NCI-H2029 treated with DMSO at 0.1 percent for 48 hours (cell line): ENCODE data around the gene TGFBR3L.

Experiments used
- DNase-seq: peaks from one replicate; lab custom pipeline; 2025; lab: John Stamatoyannopoulos, UW

Gene TGFBR3L

GRCh38 chr19:7904074-7905020, 10.3 kb upstream of the TGFBR3L start:
- DNase-seq: no peak

DNA sequence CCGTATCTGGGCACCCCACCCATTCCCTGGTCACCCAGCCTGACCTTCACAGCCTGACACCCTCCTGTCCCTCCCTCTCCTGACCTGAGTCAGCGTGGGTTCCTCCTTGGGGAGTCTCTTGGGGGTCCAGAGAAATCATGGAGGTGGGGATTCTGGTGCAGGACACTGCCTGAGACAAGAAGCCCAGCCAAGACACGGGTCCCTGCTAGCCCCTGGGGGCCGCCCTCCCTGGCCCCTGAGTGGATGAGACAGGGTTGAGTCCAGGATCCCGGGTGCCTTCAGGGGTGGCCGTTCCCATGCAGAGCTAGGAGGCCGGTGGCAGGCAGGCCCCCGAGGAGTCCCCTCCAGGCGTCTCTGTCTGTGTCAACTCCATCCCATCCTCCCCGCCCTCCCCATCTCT, 9.4 kb upstream of the TGFBR3L start:
- no peak for DNase-seq

GRCh38 chr19:7905859-7906258, 8.8 kb upstream of the TGFBR3L start:
- no peak for DNase-seq

DNA sequence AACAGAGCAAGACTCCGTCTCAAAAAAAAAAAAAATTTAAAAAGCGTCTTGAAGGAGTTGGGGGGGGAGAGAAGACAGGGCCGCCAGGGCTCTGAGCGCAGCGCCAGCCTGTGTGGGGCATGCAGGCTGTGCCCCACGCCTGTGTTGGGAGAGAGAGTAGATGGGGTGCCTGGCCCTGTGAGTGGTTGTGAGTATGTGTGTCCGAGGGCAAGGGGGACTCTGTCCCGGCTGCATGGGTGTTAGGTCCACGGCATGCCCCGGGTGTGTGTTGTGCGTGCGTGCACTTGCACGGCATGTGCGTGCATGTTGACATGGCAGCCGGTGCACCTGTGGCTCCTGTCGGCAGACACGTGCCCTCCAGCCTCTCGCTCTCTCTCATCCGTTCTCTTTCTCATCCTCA, 7.5 kb upstream of the TGFBR3L start:
- no peak for DNase-seq

GRCh38 chr19:7907544-7907943, 7.1 kb upstream of the TGFBR3L start:
- DNase-seq: no peak

DNA sequence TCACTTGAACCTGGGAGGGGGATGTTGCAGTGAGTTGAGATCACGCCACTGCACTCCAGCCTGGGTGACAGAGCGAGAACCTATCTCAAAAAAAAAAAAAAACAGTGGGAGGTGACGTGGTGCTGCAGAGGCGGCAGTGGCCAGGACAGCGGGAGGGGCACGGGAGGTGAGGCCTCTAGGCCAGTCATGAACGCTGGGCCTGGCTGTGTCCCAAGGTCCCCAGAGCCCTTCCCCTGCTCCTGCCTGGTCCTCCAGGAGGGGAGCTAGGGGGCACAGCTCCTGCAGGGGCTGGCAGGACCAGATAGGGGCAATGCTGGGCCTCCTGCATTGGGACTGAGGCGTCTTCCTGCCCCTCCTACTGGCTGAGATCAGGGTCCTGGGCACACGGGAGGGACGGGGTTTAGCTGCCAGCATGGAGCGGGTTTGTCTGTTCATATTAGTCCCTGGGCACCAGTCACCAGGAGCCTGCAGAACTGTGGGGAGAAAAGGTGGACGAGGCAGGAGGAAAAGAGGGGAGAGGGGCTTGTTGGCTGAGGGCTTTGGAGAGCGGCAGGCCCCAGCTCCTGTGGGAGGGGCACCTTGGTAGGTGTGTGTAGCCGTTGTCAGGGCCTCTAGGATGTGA, 6.4 kb upstream of the TGFBR3L start:
- DNase-seq: no peak

- no peak for DNase-seq
Measured at GRCh38 chr19:7908742-7909461, 5.7 kb upstream of the TGFBR3L start.

DNA sequence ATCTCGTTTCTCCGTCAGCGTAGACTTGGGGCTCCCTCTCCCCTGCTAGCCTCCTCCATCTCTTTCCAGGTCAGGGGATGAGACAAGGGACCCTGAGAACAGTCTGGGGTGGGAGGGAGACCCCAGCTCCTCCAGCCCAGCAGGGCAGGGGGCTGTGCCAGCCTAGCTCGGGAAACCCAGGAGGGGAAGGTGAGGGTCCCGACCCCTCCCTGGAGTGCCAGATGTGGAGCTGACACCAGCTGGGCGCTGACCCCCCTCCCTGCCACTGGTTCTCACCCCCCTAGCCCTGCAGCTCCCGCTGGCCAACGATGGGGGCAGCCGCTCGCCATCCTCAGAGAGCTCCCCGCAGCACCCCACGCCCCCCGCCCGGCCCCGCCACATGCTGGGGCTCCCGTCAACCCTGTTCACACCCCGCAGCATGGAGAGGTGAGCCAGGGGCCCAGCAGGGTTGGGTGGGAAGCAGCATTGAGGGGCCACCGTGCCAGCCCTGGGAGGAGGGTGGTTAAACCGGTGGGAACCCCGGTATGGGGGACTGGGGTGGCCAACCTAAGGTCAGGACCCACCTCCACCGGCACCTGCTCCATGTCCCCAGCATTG, 5.1 kb upstream of the TGFBR3L start:
- DNase-seq: no peak

GRCh38 chr19:7910321-7911161, 4.1 kb upstream of the TGFBR3L start:
- DNase-seq: no peak

DNA sequence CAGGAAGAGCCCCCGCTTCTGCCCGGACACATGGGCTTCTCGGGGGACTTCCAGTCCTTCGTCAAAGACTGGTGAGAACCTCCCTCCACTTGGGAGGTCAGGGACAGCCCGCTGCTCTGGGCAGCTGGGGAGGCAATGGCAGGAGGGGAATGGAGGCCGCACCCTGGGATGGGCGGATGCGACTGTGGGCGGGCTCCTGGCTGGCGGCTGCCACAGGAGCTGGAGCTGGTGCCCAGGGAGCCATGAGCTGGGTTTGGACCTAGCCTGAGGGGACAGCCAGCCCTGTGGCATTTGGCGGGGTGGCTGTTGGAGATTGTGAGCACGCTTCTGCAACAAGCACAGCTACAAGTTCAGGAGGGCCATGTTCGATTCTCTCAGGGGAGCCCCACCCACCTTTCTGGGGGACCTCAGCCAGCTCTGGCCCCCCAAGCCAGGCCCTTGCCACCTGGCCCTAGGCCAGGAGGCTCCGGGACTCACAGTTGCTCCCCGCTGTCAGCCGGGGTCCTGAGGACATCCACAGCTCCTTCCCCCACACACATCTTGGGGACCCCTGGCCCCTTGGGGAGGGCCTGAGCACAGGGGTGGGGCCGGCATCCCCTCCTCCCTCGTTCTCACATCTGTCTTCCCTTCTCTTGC, 3.0 kb upstream of the TGFBR3L start:
- no peak for DNase-seq

- no peak for DNase-seq
Measured at GRCh38 chr19:7912144-7912696, 2.4 kb upstream of the TGFBR3L start.

- DNase-seq: no peak
Measured at GRCh38 chr19:7912697-7913564, 1.7 kb upstream of the TGFBR3L start.

DNA sequence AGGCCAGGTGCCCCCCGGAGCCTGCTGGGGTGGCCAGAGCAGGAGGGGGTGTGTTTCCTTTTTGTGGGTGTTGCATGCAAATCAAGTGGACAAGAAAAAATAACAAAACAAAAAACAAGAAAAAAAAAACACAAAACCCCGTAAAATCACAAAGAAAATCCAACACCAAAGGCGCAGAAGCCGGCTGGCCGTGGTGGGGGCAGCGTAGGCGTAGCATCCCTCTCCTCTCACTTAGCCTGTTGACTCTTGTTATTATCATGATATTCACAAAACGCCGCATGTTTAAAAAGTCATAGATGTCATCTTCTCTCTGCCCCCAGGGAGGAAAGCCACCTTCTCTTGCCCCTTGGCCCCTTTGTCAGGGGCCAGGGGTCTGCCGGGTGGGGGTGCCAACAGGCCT, 978 bp upstream of the TGFBR3L start:
- DNase-seq: no peak

DNA sequence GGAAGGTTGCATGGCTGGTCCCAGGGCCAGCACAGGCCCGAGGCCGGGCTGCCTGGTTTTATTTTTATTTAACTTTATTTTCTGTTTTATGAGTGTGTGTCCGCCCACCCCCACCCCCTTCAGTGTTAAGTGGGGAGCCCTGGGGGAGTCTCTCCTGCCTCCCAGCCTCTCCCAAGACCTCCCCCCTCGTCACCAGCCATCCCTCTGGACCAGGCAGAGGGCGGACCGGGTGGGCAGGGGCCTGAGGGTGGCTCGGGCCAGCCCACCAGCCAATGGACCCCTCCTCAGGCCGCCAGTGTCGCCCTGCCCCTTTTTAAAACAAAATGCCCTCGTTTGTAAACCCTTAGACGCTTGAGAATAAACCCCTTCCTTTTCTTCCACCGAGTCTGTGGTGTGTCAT, 531 bp upstream of the TGFBR3L start:
- no peak for DNase-seq

DNA sequence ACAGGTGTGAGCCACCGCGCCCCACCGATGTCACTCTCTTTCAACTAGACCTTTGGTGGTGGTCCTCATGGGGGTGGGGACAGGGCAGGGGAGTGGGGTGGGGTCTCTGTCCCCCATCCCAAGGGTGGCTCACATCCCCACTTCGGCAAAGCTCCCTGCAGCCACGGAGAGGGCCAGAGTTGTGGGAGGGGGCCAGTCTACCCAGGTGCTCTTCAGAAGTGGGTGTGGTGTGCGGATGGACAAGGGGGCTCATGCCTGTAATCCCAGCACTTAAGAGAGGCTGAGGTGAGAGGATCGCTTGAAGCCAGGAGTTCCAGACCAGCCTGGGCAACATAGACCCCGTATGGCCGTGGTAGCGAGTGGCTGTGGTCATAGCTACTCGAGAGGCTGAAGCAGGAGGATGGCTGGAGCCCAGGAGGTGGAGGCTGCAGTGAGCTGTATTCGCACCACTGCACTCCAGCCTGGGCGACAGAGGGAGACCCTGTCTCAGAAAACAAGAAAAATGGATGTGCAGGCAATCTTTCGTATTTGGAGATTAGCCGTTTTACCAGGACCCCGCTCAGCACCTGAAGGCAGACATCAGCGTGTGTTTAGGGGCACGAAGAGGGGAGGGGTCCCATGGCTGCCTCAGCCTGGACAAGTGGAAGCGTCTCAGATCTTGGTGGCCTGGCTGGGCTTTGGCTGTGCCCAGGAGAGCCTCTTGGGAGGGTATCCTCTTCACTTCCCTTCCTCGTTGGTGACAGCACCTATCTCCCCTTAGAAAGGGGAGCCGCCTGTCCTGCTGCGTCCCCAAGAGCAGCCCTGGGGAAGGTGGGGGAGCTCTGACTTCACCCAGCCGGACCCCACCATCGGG, 846 bp downstream of the TGFBR3L start:
- no peak for DNase-seq

- no peak for DNase-seq
Measured at GRCh38 chr19:7916103-7916954, 1.7 kb downstream of the TGFBR3L start.

- DNase-seq: no peak
Measured at GRCh38 chr19:7916955-7917266, 2.3 kb downstream of the TGFBR3L start.
